GM18861 (cell line): ENCODE data around the gene TXLNB.

Experiments used
- ATAC-seq: cut with Tn5 transposase; IDR thresholded peaks from one replicate; pipeline ENCODE4 v1.9.1; 2021; ENCODE audit not compliant: unreplicated experiment

Gene TXLNB

DNA sequence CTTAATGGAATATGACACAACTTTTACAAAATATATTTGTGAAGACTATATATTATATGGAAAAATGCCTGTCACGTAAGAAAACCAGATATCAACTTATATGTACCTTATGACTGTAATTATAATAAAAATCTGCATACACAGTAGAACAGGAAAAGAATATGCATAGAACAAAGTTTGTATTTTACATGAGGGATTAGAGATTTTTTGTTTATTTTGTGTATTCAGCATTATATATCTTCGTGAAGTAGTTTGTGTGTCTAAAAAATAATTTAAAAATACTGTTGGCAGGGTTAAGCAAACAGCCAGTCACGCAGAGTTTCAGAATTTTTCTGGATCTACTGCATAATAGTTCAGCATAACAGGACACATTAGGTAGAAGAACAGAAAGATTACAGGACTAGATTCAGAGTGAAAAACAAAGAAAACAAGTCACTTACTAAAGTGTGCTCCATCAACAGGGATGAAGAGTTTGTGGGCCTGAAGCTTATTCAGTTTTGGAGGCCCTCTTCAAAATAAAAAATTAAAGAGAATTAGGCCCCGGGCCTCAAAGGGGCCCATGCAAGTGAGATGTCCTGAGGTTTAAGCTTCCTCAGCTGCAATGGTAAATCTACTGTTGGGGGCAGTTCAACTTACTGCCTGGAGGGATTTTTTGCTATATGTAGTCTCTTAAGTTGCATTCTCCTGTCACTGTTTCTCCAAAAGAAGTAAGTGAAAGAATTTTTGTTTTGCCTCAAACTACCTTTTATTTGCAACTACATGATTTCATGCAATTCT lies 16.3 kb downstream of the TXLNB start:
- no peak for ATAC-seq

DNA sequence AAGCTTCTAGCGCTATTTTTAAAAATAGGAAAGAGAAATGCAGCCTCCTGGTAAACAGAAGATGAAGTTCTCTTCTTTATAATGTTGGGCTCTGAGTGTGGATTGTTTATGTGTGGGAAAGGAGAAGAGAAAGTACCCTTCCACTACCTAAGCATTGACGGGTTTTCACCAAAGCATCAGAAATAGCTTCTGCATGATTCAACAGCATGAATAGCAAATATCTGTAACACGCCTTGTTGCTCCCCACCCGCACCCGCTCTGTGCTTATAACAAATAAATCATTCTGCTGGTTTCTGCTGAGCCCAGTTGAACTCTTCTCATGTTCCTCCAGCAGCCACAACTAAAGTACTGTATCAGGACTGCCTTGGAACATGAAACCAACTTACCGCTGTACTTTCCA lies 20.7 kb downstream of the TXLNB start:
- ATAC-seq: peak; percentile 92

DNA sequence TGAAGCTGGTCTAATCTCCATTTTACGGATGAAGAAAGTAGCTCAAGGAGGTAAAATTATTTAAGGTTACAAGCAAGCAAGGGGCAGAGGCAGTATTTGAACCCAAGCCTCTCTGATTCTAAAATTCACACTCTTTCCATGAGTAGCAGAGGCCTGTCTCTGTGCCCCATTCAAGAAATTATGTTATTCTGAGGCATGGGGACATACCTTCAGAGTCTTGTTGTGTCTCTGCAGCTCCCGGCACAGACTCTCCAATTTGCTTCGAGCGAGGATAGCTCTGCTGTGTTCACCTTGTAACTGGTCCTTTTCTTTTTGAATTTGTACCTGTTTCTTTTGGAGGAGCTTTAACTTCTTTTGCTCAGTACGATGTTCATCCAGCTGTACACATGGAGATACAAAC lies 21.5 kb downstream of the TXLNB start:
- no peak for ATAC-seq

DNA sequence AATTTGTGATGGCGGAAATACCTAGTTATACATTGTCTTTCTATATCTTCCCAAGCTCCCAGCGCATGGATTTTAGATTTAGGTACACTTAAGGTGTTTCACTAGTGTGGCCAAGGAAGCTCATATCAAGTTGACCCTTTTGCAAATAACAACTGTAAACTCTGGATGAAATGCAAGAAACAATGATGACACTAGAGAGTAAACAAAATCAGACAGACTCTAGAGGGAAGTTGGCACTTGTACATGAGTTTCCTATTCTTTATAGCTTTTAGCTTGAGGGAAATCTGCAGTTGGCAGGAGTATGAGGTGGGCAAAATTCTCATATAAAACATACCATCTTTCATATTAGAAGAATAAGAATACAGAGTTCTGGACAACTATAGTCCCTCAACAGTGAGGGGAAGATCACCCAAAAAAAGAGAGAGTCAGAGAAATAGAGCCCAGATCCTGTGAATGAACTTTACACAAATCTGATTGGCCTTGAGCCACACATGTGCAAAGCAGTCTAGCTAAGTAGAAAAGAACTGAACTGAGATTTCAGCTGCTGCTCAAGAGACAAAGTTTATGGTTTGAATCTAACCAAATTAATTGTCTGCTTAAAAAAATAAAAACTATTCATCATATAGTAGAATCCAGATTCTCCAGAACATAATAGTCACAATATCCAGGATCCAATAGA lies 26.1 kb downstream of the TXLNB start:
- ATAC-seq: no peak

DNA sequence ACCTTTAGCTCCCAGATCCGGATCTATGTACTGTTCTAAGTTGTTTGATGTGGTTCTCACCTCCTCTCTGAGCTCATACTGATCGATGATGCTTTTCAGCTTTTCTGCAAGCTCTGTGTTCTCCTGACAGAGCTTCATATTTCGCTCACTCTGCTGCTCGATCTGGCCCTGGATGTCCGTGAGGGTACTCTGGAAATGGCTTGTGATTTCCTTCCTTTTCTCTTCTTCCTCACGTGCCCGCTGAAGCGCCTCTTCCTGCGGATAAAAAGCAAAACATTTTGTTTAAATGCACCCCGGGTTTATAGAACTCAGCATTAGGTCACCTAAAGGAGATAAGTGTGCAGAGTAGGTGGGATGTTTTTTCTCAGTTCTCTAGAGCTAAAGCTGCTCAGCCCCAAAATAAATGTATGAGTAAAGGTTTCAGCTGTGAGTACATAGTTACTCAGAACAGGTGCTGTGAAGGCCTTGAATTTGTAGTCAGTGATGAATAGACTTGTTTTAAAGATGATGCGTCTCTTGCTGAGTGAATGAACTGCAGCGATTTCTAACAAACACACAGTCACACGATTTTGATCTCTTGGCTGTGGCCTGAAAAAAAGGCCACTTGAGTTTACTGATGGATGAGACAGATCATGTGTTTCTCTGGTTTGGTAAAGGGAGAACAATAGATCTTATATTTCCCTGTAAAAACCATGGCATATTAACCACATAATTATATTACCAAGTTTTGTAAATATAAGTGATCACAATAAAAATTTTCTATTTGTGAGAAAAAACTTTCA lies 29.1 kb downstream of the TXLNB start:
- ATAC-seq: peak; percentile 86

DNA sequence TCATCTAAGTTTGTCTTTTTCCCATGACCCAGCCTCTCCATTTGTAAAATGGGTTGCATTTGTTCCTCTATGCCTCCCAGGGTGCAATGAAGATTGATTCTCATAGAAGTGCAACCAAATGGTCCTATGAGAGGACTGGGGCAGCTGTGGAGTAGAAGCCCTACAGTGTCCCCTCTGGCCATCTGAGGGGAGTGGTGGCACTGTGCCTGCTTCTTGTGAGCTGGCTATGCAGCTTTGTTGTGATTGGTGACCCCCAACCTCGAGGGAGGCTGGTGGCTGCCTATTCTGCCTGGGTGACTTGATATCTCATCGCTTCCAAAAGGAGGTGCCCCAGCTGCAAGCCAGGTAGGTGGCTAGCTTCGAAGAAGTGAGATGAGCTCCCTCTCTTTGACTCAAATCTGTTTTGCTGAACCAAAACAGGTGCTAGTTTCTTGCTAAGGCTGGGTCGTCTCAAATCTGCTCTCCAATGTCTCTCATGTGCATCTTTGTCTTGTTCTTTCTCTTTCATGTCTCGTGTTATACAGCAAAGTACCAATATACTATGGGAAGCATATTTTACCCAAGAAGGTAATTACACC lies 33.9 kb downstream of the TXLNB start:
- no peak for ATAC-seq

DNA sequence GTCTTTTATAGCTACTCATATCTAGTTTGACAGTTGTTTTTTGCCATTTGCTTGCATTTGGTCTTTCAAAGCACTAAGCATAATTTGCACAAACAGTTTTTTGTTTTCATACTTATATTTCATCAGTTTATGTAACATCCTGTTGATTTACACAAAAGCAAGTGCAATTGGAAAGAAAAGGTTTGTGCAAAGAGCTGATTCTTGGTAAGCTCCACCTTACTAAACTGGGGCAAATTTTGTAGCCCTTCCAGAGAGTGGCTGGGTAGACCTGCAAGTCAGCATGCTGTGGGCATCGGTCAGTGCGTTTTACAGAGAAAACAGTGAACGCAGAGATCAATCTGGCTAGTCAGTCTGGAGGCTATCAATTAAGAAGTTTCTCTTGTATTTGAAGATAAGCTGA lies 34.5 kb downstream of the TXLNB start:
- ATAC-seq: no peak

DNA sequence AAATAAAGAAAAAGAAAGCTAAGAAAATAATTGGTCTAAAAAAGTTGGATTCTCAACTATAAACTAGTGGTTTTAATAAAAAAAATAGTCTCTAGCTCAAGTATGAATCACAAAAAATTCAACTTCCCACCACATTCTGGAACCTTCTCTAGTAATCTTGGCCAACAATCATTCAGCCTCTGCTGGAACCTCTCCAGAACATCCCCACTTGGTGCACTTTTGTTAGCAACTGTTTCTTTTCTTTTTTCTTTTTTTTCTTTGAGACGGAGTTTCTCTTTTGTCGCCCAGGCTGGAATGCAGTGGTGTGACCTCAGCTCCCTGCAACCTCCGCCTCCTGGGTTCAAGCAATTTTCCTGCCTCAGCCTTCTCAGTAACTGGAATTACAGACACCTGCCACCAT lies 35.7 kb downstream of the TXLNB start:
- no peak for ATAC-seq

DNA sequence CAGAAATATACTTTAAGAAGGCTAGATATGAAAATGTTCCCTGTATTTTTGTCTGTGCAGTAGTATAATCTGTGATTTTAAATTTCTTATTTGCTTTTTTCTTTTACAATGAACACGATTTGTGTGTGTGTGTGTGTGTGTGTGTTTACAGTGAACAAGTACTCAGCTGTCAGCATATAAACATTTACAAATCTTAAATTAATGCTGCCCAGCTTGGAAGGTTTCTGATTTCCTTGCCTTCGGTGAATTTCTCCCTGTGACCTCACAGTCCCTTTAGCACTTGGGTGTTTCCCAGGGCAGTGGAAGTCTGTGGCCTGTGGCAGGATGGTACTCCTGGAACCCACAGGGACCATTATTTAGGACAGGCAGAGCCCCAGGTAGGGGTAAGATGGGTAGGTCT lies 37.6 kb downstream of the TXLNB start:
- ATAC-seq: no peak

DNA sequence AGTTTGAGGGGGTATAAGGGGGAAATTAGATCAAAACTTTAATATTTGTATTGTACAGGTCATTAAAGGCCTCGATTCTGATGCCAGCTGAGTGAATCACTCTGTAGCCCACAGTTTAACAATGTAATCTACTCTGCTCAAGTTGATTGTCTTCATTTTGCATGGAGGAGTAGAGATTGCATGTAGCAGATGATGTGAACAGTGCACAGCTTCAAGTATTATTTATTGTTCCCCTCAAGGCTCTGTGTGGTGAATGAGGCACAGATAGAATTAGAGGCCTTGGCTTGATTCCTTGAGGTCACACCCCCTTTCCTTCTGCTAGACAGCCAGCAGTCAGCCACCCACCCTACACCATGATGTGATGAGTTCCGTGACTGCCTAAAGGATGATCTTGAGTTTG lies 38.1 kb downstream of the TXLNB start:
- no peak for ATAC-seq

DNA sequence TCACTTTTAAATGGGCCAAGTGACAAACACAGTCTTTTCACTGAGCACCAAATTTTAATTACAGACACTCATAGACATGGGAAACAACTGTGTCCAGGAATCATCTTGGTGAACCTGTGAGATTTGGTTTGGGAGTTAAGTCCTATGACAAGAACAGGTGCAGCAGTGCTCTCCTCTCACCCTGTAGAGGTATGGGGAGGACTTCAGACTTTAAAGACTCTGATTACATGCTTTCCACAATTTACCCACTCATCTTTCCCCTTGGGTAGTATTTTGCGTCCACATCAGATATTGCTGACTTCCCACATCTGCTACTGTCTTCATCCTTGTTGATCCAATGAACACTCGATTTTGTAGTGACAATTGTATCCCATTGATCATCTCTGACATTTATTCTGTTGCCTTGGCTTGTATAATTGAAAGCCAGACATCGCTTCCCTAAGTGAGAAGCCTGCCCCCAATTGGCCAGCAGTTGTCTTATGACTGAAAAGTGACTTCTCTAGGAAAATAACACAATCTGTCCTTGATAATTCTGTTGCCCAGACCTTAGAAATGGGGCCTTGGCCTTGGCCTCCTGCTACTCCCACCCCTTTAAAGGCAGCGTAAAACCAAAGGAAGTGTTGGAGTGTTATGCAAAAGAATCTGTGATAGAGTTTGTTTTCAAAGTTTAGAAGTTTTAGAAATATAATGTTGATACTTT lies 40.0 kb downstream of the TXLNB start:
- ATAC-seq: no peak

DNA sequence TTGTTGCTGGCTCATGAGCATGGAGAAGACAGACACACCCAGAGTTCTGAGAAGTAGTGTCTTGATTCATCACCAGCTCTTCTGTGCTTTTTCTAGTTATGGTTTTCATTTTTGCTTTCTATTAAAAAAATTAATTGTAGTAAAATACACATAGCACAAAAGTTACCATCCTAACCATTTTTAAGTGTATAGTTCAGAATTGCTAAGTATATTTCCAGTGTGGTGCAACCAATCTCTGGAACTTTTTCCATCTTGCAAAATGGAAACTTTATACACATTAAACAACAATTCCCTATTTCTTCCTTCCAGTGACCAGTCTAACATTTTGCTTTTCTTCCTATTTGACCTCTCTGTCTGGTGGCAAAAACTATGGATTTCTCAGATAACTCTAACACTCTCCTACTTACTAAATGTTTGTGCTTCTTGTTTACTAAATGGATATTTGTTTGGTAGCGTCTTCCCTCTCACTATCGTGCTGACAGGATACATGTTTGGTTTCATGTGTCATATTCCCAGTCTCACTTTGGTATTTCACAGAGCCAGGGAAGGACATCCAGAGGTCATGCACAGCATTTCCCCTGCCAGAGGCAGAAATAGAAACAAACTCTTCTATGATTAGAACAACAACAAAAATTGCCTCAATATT lies 40.6 kb downstream of the TXLNB start:
- no peak for ATAC-seq

DNA sequence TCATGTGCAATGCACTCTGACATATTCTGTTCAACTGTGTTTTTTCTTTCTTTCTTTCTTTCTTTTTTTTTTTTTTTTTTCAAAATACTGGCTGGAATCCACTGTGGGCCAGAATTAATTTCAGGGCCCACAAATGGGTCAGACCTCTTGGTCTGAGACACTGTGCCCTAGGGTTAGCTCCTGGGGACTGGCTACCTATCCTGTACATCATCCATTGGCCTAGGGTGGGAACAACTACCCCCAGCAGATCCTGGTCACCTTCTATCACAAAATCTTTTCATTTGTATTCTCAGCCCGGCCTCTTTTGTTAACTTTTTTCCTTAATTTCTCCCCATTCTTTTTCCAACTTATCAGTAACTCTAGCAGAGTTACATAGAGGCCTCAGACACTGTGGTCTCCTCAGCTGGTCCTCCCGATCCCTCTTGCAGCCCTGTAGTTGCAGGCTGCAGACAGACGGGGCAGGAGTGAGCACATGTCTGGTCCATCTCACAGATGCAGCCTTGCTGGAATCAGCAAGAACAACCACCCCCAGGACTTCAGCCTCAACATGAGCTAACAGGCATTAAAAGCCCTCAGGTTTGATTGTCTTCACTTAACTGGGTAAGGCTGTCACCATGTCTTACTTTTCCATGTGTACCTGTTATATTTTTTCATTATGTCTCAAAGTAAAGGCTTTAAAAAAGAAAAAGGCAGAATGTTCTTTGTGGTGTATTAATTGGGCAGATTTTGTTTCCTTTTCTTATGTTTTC lies 41.3 kb downstream of the TXLNB start:
- ATAC-seq: peak; percentile 99

DNA sequence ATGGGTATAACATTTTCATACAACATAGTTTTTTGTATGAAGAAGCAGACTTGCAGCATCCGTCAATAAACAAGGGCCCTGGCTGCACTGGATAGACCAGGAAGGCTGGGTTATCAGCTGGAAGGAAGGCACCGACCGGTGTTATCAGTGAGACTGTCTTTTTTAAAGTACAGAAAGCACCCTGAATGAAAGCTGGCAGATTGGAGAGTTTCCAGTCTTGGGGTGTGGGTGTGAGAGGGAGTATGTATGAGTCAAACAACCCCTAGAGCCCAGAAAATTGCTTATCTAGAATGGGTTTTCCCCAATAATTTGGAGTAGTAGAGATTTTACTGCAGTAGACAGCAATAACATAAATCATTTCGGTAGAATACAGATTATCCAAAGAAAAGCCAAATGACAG lies 42.4 kb downstream of the TXLNB start:
- no peak for ATAC-seq

DNA sequence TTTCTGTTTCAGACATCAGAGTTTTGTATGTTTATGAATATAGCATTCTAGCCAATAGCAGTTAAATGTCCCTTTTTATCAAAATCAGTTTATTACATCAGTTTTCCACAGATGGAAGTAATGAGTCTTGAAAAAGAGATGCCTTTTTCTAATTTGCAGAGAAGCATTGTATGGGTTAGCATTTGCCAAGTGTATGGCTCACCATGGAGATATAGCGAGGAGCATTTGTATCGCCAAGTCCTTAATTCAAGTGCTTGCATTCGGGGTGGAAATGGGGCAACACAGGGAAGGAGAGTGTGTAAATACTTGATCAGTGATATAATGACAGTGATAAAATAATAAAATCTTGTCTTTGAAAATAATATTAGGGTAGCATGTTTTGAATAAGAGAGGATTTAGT lies 42.9 kb downstream of the TXLNB start:
- ATAC-seq: no peak

DNA sequence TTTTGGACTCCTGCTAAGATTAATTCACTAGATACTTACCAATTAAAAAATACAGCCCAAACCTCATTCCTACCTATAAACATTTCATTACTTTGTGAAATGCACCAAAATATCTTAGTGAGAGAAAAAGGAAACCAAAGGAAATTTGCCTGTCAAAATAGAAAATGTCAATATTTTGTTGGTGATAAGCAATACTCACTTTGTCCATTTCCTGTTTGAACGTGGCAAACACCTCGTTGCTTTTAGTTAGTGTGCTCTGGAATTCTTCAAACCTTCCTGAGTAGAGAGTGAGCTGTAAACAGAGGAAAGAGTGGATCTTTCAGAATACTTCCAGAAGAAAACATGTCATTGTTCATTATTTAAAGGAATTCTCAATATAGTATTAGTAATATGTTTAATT lies 44.2 kb downstream of the TXLNB start:
- no peak for ATAC-seq

DNA sequence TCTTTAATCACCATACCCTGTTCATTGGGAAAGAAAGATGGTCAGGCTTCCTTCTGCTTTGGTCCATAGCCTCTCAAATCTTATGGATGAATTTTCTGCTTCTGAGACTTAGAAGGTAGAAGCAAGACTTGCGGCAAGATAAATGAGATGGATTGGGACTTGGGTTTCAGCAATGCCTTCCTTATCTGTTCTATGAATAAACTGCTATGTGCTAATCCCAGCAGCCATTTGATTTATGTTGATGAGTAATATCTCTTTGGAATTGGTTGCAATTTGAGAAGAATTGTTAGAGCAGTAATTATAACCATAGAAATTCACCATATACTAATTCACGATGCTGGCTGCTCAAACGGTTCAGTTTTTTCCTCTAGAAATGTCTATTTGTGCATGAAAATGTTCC lies 48.3 kb downstream of the TXLNB start:
- ATAC-seq: no peak

DNA sequence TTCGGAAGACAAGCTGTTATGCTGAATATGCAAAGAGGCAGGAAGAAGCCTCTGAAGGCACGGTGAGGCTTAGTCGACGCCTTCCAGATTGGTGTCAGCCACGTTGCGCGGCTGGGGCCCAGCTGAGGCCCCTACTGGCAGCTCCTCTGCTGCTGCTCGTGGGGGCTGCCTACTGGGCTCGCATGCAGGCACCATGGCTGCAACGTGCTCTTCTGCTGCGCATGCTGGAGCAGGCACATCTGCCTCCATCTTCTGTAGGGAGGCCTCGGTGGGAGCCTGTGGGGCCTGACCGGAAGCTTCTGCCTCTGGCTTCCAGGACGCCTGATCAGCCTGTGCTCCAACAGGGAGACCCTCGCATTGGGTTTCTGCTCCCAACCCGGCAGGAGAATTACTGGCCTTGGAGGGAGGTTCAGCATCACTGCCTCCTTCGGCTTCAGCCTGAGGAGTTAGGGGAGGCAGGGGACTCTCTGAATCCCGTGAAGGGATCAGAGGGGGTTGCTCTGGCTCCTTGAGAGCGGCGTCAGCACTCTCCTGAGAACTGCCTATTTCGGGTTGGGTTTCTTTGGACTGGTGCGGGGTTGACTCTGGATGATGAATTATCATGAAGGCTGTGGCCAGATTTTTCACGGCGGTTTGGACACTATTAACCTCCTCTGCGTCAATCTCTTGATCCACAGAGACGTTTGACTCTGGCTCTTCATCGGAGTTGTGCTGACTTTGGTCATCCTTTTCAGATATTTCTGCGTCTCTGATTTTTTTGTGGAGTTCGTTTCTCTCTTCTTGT lies 49.1 kb downstream of the TXLNB start:
- no peak for ATAC-seq
